Heart left ventricle (tissue), 16 donors: Measurements from ENCODE around the gene OOSP1. TPM values are rescaled to one million over a fixed set of nuclear protein-coding genes. Genes with fewer than 3 reads are reported as not detected.

ENCODE experiments used
- ATAC-seq, 4 donors: fragments of 200-7000 bp; cut with Tn5 transposase; one replicate each; pipeline ENCODE4 v1.9.1; 2020 to 2022; ENCODE audit warnings: moderate library complexity in 4 of 4, mild to moderate bottlenecking in 3 of 4, moderate number of reproducible peaks in 1 of 4
- DNase-seq, 5 donors: peaks; one replicate each; pipeline ENCODE4 v3.0.0-alpha.2; 2020
- H3K27ac ChIP-seq, 12 donors: fragments of 200-600 bp; sonication (generic) in 4 of 12; one replicate each; pipeline versions ENCODE4 v1.5.0 to v1.8.0; 2016 to 2022; ENCODE audit warnings: mild to moderate bottlenecking in 2 of 12
- H3K27me3 ChIP-seq, 9 donors: fragments of 200-600 bp; sonication (generic) in 2 of 9; one replicate each; pipeline versions ENCODE4 v1.5.1 to v1.8.0; 2016 to 2022; ENCODE audit warnings: mild to moderate bottlenecking in 3 of 9
- H3K36me3 ChIP-seq, 9 donors: fragments of 200-600 bp; sonication (generic) in 2 of 9; one replicate each; pipeline versions ENCODE4 v1.5.0 to v1.8.0; 2018 to 2022; ENCODE audit warnings: mild to moderate bottlenecking in 2 of 9
- H3K4me1 ChIP-seq, 12 donors: fragments of 200-600 bp; sonication (generic) in 4 of 12; one replicate each; pipeline versions ENCODE4 v1.5.0 to v1.8.0; 2016 to 2022; ENCODE audit warnings: mild to moderate bottlenecking in 3 of 12
- H3K4me3 ChIP-seq, 12 donors: fragments of 200-600 bp; sonication (generic) in 4 of 12; one replicate each; pipeline versions ENCODE4 v1.5.0 to v1.8.0; 2017 to 2022; ENCODE audit warnings: mild to moderate bottlenecking in 9 of 12, moderate library complexity in 4 of 12
- H3K9me3 ChIP-seq, 12 donors: fragments of 200-600 bp; sonication (generic) in 4 of 12; one replicate each; pipeline versions ENCODE4 v1.5.0 to v1.8.0; 2016 to 2022; ENCODE audit warnings: mild to moderate bottlenecking in 1 of 12
- CTCF ChIP-seq, 12 donors: fragments of 200-600 bp; sonication (generic) in 4 of 12; IDR thresholded peaks; one replicate each; pipeline versions ENCODE4 v1.5.0 to v1.8.0; 2018 to 2022; ENCODE audit warnings: antibody characterized with exemption in 12 of 12, mild to moderate bottlenecking in 5 of 12
- POLR2A ChIP-seq, 2 donors: fragments of 450-650 bp; IDR thresholded peaks; one replicate each; pipeline ENCODE4 v1.6.1; 2017; ENCODE audit warnings: antibody characterized with exemption in 2 of 2, mild to moderate bottlenecking in 2 of 2, moderate library complexity in 2 of 2
- WGBS, 4 donors: extraction: QIAGEN DNeasy Blood & Tissue Kit in 2 of 4; methylation state at CpG; one replicate each; pipeline versions ENCODE4 v1.1.5 to v1.1.7; 2013 to 2018; 5-methylcytosine and 5-hydroxymethylcytosine counted together
- intact Hi-C, 10 donors: fragments of 100-400 bp; cut with DNase I; formaldehyde crosslinking; loops; one replicate each; pipeline versions ENCODE4 v1.11.1 to v1.14.2; 2022
- polyA plus RNA-seq, 2 donors: library from polyadenylated mRNA; stranded (reverse); fragments of 200-250 nt; gene quantifications; one replicate each; pipeline ENCODE4 v1.2.3, GENCODE V29; 2013
- total RNA-seq, 9 donors: library from RNA; depleted of rRNA in 2 of 9; stranded (reverse); fragments of >200 nt in 2 of 9; fragmentation: NEBNext Ultra II Directional in 3 of 9; extraction: Animal tissue kit (Norgen Biotek cat#: 25700) in 3 of 9; gene quantifications; one replicate each; pipeline versions ENCODE4 v1.1.0 to v1.2.4, GENCODE V29; 2016 to 2023
- donor health status: ischemic (EF 13 %, LVEDD 7.1; RV severe dilation, severe dysfunction).
- donor health status: healthy with polysubstance abuse.
- donor health status: DM: no; HTN: yes; CAD: no.
- donor health status: DM: no; HTN: no; CAD: no.
- donor health status: ischemic (EF 25% LVEDD 6.9; RV normal size, moderate dysfunction).
- donor health status: ischemic (EF 25% LVEDD 5.7; RV mildly dilated, moderate dysfunction).
- donor health status: healthy.
- donor health status: DM: yes; HTN: yes; CAD: no.
- donor health status: ischemic (EF 35%, LVEDD 5.7; RV mildly dilated, moderate dysfunction).
- donor health status: nonischemic (EF 11% LVEDD 7.7; RV severe dilation, severe dysfunction).
- donor health status: DM: yes; HTN: yes; CAD: no.
- donor health status: PGD.
- donor health status: ischemic (EF 29% LVEDD 5.4; RV normal size, mild dysfunction).
- donor health status: nonischemic (EF 23%, LVEDD 6.1; RV moderate dilation, normal function).

Gene OOSP1
- total and polyA plus RNA-seq, 11 donors = 0.38 TPM; not detected in 10

- no peak overlapping the region for H3K4me3 ChIP-seq
- H3K27me3 ChIP-seq = no peaks in the 10 kb centered on the region
- DNase-seq (no peak), ATAC-seq (no peak)
- 93 to 99% (median 94%) methylated on average over 3 of the region's 3 CpGs for WGBS, 4 donors
- no peak for TF ChIP-seq POLR2A (IDR thresholded peaks at IDR 0.05)
- TF ChIP-seq CTCF (IDR thresholded peaks at IDR 0.05) = no peak
- H3K36me3 ChIP-seq = no peaks in the 10 kb centered on the region
- no peak overlapping the region for H3K27ac ChIP-seq
- no peaks in the 10 kb centered on the region for H3K9me3 ChIP-seq
- intact Hi-C loops = no loop called here
- no peaks in the 10 kb centered on the region for H3K4me1 ChIP-seq
Observed at GRCh38 chr11:59938718-59939117, 486 bp downstream of the OOSP1 start.

GRCh38 chr11:59939482-59939881, 1.2 kb downstream of the OOSP1 start:
- no peaks in the 10 kb centered on the region for H3K27me3 ChIP-seq
- ATAC-seq = no peak
- TF ChIP-seq CTCF (IDR thresholded peaks at IDR 0.05) (no peak), POLR2A (IDR thresholded peaks at IDR 0.05) (no peak)
- no peaks in the 10 kb centered on the region for H3K36me3 ChIP-seq
- no peaks in the 10 kb centered on the region for H3K9me3 ChIP-seq
- 77 to 84% (median 81%) methylated on average over 2 of the region's 2 CpGs for WGBS, 4 donors
- peaks cover 0 to under 1% (median 0%) of the 10 kb centered on the region in 12 donors for H3K4me1 ChIP-seq
- intact Hi-C loops = no loop called here
- DNase-seq = no peak
- H3K27ac ChIP-seq = no peak overlapping the region
- no peak overlapping the region for H3K4me3 ChIP-seq

- ATAC-seq = no peak
- Histone ChIP-seq H3K4me3 (no peak overlapping the region), H3K9me3 (no peaks in the 10 kb centered on the region), H3K27me3 (no peaks in the 10 kb centered on the region), H3K36me3 (no peaks in the 10 kb centered on the region), H3K27ac (no peak overlapping the region), H3K4me1 (peaks cover 0 to 6% (median 0%) of the 10 kb centered on the region in 12 donors)
- WGBS, 4 donors = 84 to 92% (median 88%) methylated on average over 4 of the region's 4 CpGs
- no peak for DNase-seq
- TF ChIP-seq POLR2A (IDR thresholded peaks at IDR 0.05) = no peak
- no peak for TF ChIP-seq CTCF (IDR thresholded peaks at IDR 0.05)
- intact Hi-C loops = no loop called here
Observed at GRCh38 chr11:59941091-59941490, 2.9 kb downstream of the OOSP1 start.

- TF ChIP-seq CTCF (IDR thresholded peaks at IDR 0.05) (no peak), POLR2A (IDR thresholded peaks at IDR 0.05) (no peak)
- WGBS, 4 donors = 91 to 94% (median 91%) methylated on average over 3 of the region's 3 CpGs
- no peak overlapping the region for H3K4me3 ChIP-seq
Observed at GRCh38 chr11:59943997-59944714, 5.9 kb downstream of the OOSP1 start.

More at GRCh38 chr11:59943997-59944714, 5.9 kb downstream of the OOSP1 start:
- ATAC-seq (no peak), DNase-seq (no peak)
- no peaks in the 10 kb centered on the region for H3K9me3 ChIP-seq
- H3K4me1 ChIP-seq = peaks cover 0 to 6% (median 0%) of the 10 kb centered on the region in 12 donors
- no peaks in the 10 kb centered on the region for H3K36me3 ChIP-seq
- H3K27me3 ChIP-seq = no peaks in the 10 kb centered on the region
- intact Hi-C loops = no loop called here
- H3K27ac ChIP-seq = no peak overlapping the region
